Immature natural killer cell (primary cell): ENCODE measurements around the gene USB1. TPM values are rescaled to one million over a fixed set of nuclear protein-coding genes. Genes with fewer than 3 reads are reported as not detected.

Experiments
- DNase-seq, 3 donors: peaks; one replicate each; pipeline ENCODE4 v3.0.0; 2022; ENCODE audit warnings: mixed read lengths in 1 of 3
- H3K27ac Mint-ChIP-seq, 6 donors: one replicate each; pipeline ENCODE4 v1.8.0; 2020; ENCODE audit warnings: mixed read lengths in 6 of 6, mild to moderate bottlenecking in 5 of 6, inconsistent platforms in 4 of 6, moderate library complexity in 3 of 6
- H3K27me3 Mint-ChIP-seq, 3 donors: one replicate each; pipeline ENCODE4 v1.8.0; 2020 to 2021; ENCODE audit warnings: low read depth in 3 of 3, mild to moderate bottlenecking in 3 of 3, mixed read lengths in 3 of 3, moderate library complexity in 3 of 3, inconsistent platforms in 1 of 3
- H3K36me3 Mint-ChIP-seq, 3 donors: one replicate each; pipeline ENCODE4 v1.8.0; 2020; ENCODE audit warnings: mixed read lengths in 3 of 3, inconsistent platforms in 2 of 3, mild to moderate bottlenecking in 2 of 3
- H3K4me1 Mint-ChIP-seq, 2 donors: one replicate each; pipeline ENCODE4 v1.8.0; 2020; ENCODE audit warnings: inconsistent platforms in 2 of 2, mild to moderate bottlenecking in 2 of 2, mixed read lengths in 2 of 2, moderate library complexity in 1 of 2
- H3K4me3 Mint-ChIP-seq, 5 donors: one replicate each; pipeline ENCODE4 v1.8.0; 2020; ENCODE audit warnings: mild to moderate bottlenecking in 5 of 5, mixed read lengths in 5 of 5, inconsistent platforms in 3 of 5, moderate library complexity in 3 of 5
- H3K9me3 Mint-ChIP-seq, 6 donors: one replicate each; pipeline ENCODE4 v1.8.0; 2020; ENCODE audit warnings: mild to moderate bottlenecking in 6 of 6, mixed read lengths in 6 of 6, inconsistent platforms in 4 of 6, moderate library complexity in 3 of 6
- polyA plus RNA-seq, 3 donors: library from polyadenylated mRNA; unstranded; fragments of 300-500 nt; fragmentation: Illumina TruSeq; gene quantifications; one replicate each; pipeline ENCODE4 v1.2.3, GENCODE V29; 2021

The USB1 gene, protein sequence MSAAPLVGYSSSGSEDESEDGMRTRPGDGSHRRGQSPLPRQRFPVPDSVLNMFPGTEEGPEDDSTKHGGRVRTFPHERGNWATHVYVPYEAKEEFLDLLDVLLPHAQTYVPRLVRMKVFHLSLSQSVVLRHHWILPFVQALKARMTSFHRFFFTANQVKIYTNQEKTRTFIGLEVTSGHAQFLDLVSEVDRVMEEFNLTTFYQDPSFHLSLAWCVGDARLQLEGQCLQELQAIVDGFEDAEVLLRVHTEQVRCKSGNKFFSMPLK
- 100 to 1,000 TPM in 1 of 3 donors, 10 to 100 TPM in 2; 43.3 to 104 (median 88.7) TPM for polyA plus RNA-seq

GRCh38 chr16:58000706-58001676, at the start of gene USB1:
USB1 (plus strand) TSS chr16:58001407; CDS start chr16:58001484, 77 bp downstream.
- Mint-ChIP-seq H3K4me1 (peaks cover 70 to 77% of the 10 kb centered on the region in 2 donors), H3K4me3 (peak within 1 kb of the TSS; percentile 89 to 94 (median 92)), H3K27me3 (peaks cover 1 to 19% (median 6%) of the 10 kb centered on the region in 3 donors)

GRCh38 chr16:57952909-57953308, 48.3 kb upstream of the USB1 start:
- peaks cover 0 to 3% (median 0%) of the 10 kb centered on the region in 3 donors for H3K36me3 Mint-ChIP-seq
- DNase-seq: no peak
- no peak overlapping the region for H3K4me3 Mint-ChIP-seq
- peaks cover 0 to 3% (median 0%) of the 10 kb centered on the region in 3 donors for H3K27me3 Mint-ChIP-seq
- no peak overlapping the region for H3K27ac Mint-ChIP-seq
- no peaks in the 10 kb centered on the region for H3K9me3 Mint-ChIP-seq
- no peaks in the 10 kb centered on the region for H3K4me1 Mint-ChIP-seq

More at GRCh38 chr16:58000706-58001676, at the start of gene USB1:
- Mint-ChIP-seq H3K27ac (peak within 1 kb of the TSS; percentile 88 to 94 (median 91)), H3K9me3 (no peaks in the 10 kb centered on the region), H3K36me3 (peaks cover 7 to 21% (median 12%) of the 10 kb centered on the region in 3 donors)
- peak; percentile 90 to 92 (median 91) for DNase-seq

- Mint-ChIP-seq H3K9me3 (no peaks in the 10 kb centered on the region), H3K27me3 (peaks cover 0 to 3% (median 0%) of the 10 kb centered on the region in 3 donors), H3K4me3 (no peak overlapping the region), H3K36me3 (peaks cover 0 to 3% (median 0%) of the 10 kb centered on the region in 3 donors), H3K27ac (no peak overlapping the region), H3K4me1 (no peaks in the 10 kb centered on the region)
- DNase-seq: no peak
Measured at GRCh38 chr16:57953857-57954256, 47.4 kb upstream of the USB1 start.

DNA sequence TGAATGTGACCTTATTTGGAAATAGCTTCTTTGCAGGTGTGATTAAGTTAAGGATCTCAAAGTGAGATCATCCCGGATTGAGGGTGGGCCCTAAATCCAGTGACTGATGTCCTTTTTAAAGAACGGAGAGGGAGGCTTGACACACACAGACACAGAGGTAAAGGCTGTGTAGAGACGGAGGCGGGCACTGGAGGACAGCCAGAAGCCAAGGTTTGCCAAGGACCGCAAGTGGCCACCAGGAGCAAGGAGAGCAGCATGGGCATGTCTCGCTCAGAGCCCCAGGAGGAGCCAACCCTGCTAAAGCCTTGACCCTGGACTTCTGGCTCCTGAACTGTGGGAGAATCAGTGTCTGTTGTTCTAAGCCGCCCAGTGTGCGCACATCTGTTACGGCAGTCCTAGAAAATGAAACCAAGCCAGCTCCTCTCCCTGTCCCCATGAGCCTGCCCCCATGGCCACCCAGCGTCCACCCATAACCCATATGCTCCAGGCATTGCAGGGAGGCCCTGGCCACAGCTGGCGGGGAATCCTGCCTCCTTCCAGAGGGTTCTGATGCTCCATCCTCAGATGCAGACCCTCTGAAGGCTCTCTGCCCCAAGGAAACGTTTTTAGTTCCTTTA, 45.5 kb upstream of the USB1 start:
- H3K9me3 Mint-ChIP-seq: no peaks in the 10 kb centered on the region
- H3K36me3 Mint-ChIP-seq: peaks cover 0 to 3% (median 0%) of the 10 kb centered on the region in 3 donors
- DNase-seq: no peak
- H3K27ac Mint-ChIP-seq: no peak overlapping the region
- no peak overlapping the region for H3K4me3 Mint-ChIP-seq
- peaks cover 0 to 3% (median 0%) of the 10 kb centered on the region in 3 donors for H3K27me3 Mint-ChIP-seq
- H3K4me1 Mint-ChIP-seq: no peaks in the 10 kb centered on the region

DNA sequence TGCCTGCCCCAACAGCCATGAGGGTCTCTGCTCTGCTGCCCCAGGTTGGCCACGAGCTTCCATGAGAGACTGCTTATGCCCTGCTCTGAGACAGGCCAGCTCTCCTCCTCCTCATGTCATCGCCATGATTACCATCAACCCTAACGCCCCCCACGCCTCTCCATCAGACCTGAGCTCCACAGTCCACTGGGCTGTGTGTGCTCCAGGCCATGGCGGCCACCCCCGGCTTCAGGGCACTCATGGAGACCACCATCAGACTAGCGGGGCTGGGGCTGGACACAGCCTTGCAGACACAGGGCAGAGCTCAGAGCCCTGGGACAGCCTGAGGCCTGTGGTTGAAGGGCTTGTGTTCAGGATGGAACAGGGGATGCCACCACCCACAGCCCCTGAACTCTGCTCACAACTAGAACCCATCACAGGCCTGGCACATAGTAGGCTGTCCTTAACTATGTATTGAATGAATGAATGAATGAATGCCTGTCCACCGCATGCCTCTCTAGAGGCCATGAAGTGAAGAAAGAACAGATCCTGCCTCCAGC, 44.9 kb upstream of the USB1 start:
- peaks cover 0 to 1% (median 1%) of the 10 kb centered on the region in 3 donors for H3K27me3 Mint-ChIP-seq
- no peaks in the 10 kb centered on the region for H3K4me1 Mint-ChIP-seq
- no peaks in the 10 kb centered on the region for H3K9me3 Mint-ChIP-seq
- H3K36me3 Mint-ChIP-seq: peaks cover 0 to 3% (median 0%) of the 10 kb centered on the region in 3 donors
- H3K27ac Mint-ChIP-seq: no peak overlapping the region
- DNase-seq: no peak
- no peak overlapping the region for H3K4me3 Mint-ChIP-seq

- Mint-ChIP-seq H3K27me3 (peaks cover 0 to 4% (median 1%) of the 10 kb centered on the region in 3 donors), H3K27ac (no peak overlapping the region), H3K9me3 (no peaks in the 10 kb centered on the region)
Measured at GRCh38 chr16:57956924-57957672, 44.1 kb upstream of the USB1 start.

GRCh38 chr16:57957673-57958392, 43.4 kb upstream of the USB1 start:
- no peaks in the 10 kb centered on the region for H3K4me1 Mint-ChIP-seq
- no peak overlapping the region for H3K27ac Mint-ChIP-seq
- no peaks in the 10 kb centered on the region for H3K9me3 Mint-ChIP-seq
- H3K27me3 Mint-ChIP-seq: peaks cover 0 to 4% (median 1%) of the 10 kb centered on the region in 3 donors
- H3K36me3 Mint-ChIP-seq: peaks cover 0 to 3% (median 0%) of the 10 kb centered on the region in 3 donors
- DNase-seq: no peak
- H3K4me3 Mint-ChIP-seq: no peak overlapping the region

More at GRCh38 chr16:57956924-57957672, 44.1 kb upstream of the USB1 start:
- Mint-ChIP-seq H3K4me1 (no peaks in the 10 kb centered on the region), H3K36me3 (peaks cover 0 to 3% (median 0%) of the 10 kb centered on the region in 3 donors), H3K4me3 (no peak overlapping the region)
- no peak for DNase-seq

- peaks cover 0 to 2% (median 0%) of the 10 kb centered on the region in 3 donors for H3K36me3 Mint-ChIP-seq
- H3K4me1 Mint-ChIP-seq: no peaks in the 10 kb centered on the region
- H3K27ac Mint-ChIP-seq: no peak overlapping the region
- peaks cover 0 to 4% (median under 1%) of the 10 kb centered on the region in 3 donors for H3K27me3 Mint-ChIP-seq
- H3K4me3 Mint-ChIP-seq: no peak overlapping the region
- no peaks in the 10 kb centered on the region for H3K9me3 Mint-ChIP-seq
- DNase-seq: no peak
Measured at GRCh38 chr16:57958544-57958943, 42.7 kb upstream of the USB1 start.

DNA sequence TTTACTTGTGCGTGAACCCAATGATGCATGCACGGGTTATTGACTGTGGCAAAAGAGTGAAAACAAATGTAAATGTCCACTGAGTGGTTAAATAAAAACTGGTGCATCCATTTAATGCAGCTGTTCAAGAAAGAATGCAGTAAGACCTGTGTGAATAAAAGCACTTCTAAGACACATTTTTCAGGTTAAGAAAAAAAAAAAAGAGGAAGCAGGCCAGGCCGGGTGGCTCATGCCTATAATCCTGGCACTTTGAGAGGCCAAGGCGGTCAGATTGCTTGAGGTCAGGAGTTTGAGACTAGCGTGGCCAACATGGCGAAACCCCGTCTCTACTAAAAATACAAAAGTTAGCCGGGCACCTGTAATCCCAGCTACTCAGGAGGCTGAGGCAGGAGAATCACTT, 42.1 kb upstream of the USB1 start:
- H3K27ac Mint-ChIP-seq: no peak overlapping the region
- DNase-seq: no peak
- H3K36me3 Mint-ChIP-seq: no peaks in the 10 kb centered on the region
- peaks cover 0 to 4% (median 0%) of the 10 kb centered on the region in 3 donors for H3K27me3 Mint-ChIP-seq
- no peaks in the 10 kb centered on the region for H3K4me1 Mint-ChIP-seq
- H3K9me3 Mint-ChIP-seq: no peaks in the 10 kb centered on the region
- H3K4me3 Mint-ChIP-seq: no peak overlapping the region

- DNase-seq: no peak
- H3K4me3 Mint-ChIP-seq: no peak overlapping the region
- no peak overlapping the region for H3K27ac Mint-ChIP-seq
- no peaks in the 10 kb centered on the region for H3K36me3 Mint-ChIP-seq
- no peaks in the 10 kb centered on the region for H3K4me1 Mint-ChIP-seq
- H3K9me3 Mint-ChIP-seq: no peaks in the 10 kb centered on the region
- peaks cover 0 to 4% (median 0%) of the 10 kb centered on the region in 3 donors for H3K27me3 Mint-ChIP-seq
Measured at GRCh38 chr16:57959804-57960203, 41.4 kb upstream of the USB1 start.

DNA sequence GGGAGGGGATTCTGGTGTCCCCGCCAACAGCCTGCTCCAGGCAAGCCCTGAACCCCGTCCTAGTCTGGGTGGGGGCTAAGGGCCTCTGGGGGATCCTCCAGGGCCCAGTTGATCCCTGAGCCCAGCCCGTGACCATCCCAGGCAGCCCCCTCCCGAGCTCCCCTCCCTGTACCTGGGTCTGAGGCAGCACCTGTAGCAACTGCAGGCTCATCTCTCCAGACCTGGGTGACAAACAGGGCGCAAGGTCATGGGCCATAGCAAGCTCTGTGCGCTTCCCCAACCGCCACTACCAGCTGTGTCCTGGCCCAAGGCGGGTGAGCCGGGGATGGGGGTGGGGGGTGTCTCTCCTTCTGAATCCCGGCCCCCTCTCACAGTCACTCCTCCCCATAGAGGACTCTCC, 40.9 kb upstream of the USB1 start:
- H3K4me3 Mint-ChIP-seq: no peak overlapping the region
- H3K9me3 Mint-ChIP-seq: no peaks in the 10 kb centered on the region

GRCh38 chr16:57960826-57961472, 40.3 kb upstream of the USB1 start:
- DNase-seq: no peak
- Mint-ChIP-seq H3K36me3 (no peaks in the 10 kb centered on the region), H3K4me3 (no peak overlapping the region), H3K9me3 (no peaks in the 10 kb centered on the region), H3K27me3 (peaks cover 0 to 4% (median 0%) of the 10 kb centered on the region in 3 donors), H3K27ac (no peak overlapping the region), H3K4me1 (no peaks in the 10 kb centered on the region)

More for the DNA sequence above, 40.9 kb upstream of the USB1 start:
- Mint-ChIP-seq H3K36me3 (no peaks in the 10 kb centered on the region), H3K4me1 (no peaks in the 10 kb centered on the region), H3K27me3 (peaks cover 0 to 4% (median 0%) of the 10 kb centered on the region in 3 donors), H3K27ac (no peak overlapping the region)
- DNase-seq: no peak
